ENCODE data around the gene MAML3. TPM values are rescaled to one million over a fixed set of nuclear protein-coding genes. Genes with fewer than 3 reads are reported as not detected.

MAML3 gene
- total and polyA plus RNA-seq, 2 of the 13 experiments (the other 11 are each of a cell fraction or from before 2014, with no cell fraction given) = 0.05 to 0.13 TPM

- Histone ChIP-seq H3K36me3 (replicated peaks in 1 of 2; ENCODE audit: control insufficient read depth in 1 of 2, insufficient read depth in 2 of 2, low read length in 2 of 2) (no peaks in the 10 kb centered on the region), H3K4me1 (ENCODE audit: insufficient read depth, low read length) (no peaks in the 10 kb centered on the region), H4K20me1 (ENCODE audit: insufficient read depth, low read length) (no peaks in the 10 kb centered on the region), H3K27ac (ENCODE audit: extremely low read length, insufficient read depth, low read length) (no peak overlapping the region), H3K79me2 (ENCODE audit: insufficient read depth, low read length) (no peaks in the 10 kb centered on the region), H3K27me3 (ENCODE audit: control insufficient read depth in 1 of 2, insufficient read depth in 2 of 2, low read length in 2 of 2) (peaks cover 1 to 3% of the 10 kb centered on the region in 2 experiments; a peak in 3 of 5 replicates), H3K9me3 (ENCODE audit: low read length) (no peaks in the 10 kb centered on the region), H3K4me2 (ENCODE audit: low read depth, low read length) (no peak overlapping the region), H3K4me3 (replicated peaks in 1 of 3; ENCODE audit: insufficient read depth in 1 of 3, low read depth in 2 of 3, low read length in 3 of 3) (no peak overlapping the region), H2AFZ (ENCODE audit: low read length) (no peak overlapping the region), H3K9ac (ENCODE audit: insufficient read depth, low read depth, low read length) (no peak overlapping the region)
- CTCF ChIA-PET (ENCODE audit: low intra/inter-chr PET ratio, low total read pairs) = no interaction called here
- in situ Hi-C loops (cut with HindIII; ENCODE audit: extremely low pct_ligation_motif_present, low pct_unique_long_range_greater_than_20kb) (no loop called here), intact Hi-C loops (cut with micrococcal nuclease; ENCODE audit: unreplicated experiment) (no loop called here)
- POLR2A ChIA-PET = no interaction called here
- no peak for DNase-seq (ENCODE audit: low spot score)
- TF ChIP-seq NBN (conservative IDR thresholded peaks at IDR 0.05) (no peak), CTCF (CRISPR knock-in tag; IDR thresholded peaks at IDR 0.05) (peak; percentile 18; the same call in 1 of the 2 replicates), SMC3 (IDR thresholded peaks at IDR 0.05; ENCODE audit: low read length) (peak; percentile 21; the same call in 1 of the 2 replicates), STAG1 (CRISPR knock-in tag; IDR thresholded peaks at IDR 0.05) (peak; percentile 27; the same call in 1 of the 2 replicates), RFXANK (CRISPR knock-in tag; IDR thresholded peaks at IDR 0.05) (no peak), ZSCAN31 (CRISPR knock-in tag; IDR thresholded peaks at IDR 0.05; ENCODE audit: low read depth) (no peak), PLRG1 (conservative IDR thresholded peaks at IDR 0.05) (no peak)
- TF ChIP-seq, protein P1, sequence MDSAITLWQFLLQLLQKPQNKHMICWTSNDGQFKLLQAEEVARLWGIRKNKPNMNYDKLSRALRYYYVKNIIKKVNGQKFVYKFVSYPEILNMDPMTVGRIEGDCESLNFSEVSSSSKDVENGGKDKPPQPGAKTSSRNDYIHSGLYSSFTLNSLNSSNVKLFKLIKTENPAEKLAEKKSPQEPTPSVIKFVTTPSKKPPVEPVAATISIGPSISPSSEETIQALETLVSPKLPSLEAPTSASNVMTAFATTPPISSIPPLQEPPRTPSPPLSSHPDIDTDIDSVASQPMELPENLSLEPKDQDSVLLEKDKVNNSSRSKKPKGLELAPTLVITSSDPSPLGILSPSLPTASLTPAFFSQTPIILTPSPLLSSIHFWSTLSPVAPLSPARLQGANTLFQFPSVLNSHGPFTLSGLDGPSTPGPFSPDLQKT (CRISPR knock-in tag; IDR thresholded peaks at IDR 0.05; ENCODE audit: borderline replicate concordance) = no peak
- 18% methylated on average over 5 of the region's 6 CpGs for WGBS (ENCODE audit: low lambda C conversion rate)
- no peak for FAIRE-seq
- peak; percentile 58 for ATAC-seq
- BruUV-seq (replicated peaks) = no TSS peak
Measured at GRCh38 chr4:140195806-140196205, 41.8 kb upstream of the MAML3 start.

Measured in HepG2 (cell line).